Suprapubic skin (tissue), 3 donors: ENCODE data around the gene COL25A1.

Experiments
- EP300 ChIP-seq: sonication (generic); formaldehyde crosslinking; IDR thresholded peaks from one replicate; pipeline ENCODE4 v1.6.1; 2017; ENCODE audit warnings: antibody characterized with exemption
- POLR2A ChIP-seq, 2 donors: fragments of 450-650 bp; IDR thresholded peaks; one replicate each; pipeline ENCODE4 v1.6.1; 2017; ENCODE audit warnings: antibody characterized with exemption in 2 of 2, mild to moderate bottlenecking in 2 of 2, moderate library complexity in 2 of 2
- TF ChIP-seq, protein P1 (sequence below), 2 donors: fragments of 200-600 bp in 1 of 2; fragments of 450-650 bp in 1 of 2; sonication (generic) in 1 of 2; IDR thresholded peaks; one replicate each; pipeline ENCODE4 v1.5.1; 2016 to 2019; ENCODE audit warnings: antibody characterized with exemption in 2 of 2, mild to moderate bottlenecking in 1 of 2, moderate library complexity in 1 of 2

DNA sequence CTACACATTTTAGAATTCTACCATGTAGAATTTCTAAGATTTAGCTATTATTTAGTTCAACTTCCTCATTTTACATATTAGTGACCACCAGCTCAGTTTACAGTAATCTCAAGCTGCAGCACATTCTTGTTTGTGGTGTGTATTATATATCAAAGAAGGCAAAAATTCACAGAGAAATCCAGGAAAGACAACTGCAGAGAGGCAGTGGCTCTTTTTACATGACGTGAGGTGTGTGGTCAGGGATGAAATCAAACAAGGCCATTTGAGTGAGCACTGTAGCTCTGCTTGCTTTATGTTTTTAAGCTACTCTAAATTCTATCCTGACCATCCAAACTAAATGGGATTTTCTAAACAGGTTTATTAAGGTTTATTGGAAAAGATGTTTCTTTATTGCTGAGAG is 71.1 kb downstream of the COL25A1 start:
- TF ChIP-seq, protein P1, sequence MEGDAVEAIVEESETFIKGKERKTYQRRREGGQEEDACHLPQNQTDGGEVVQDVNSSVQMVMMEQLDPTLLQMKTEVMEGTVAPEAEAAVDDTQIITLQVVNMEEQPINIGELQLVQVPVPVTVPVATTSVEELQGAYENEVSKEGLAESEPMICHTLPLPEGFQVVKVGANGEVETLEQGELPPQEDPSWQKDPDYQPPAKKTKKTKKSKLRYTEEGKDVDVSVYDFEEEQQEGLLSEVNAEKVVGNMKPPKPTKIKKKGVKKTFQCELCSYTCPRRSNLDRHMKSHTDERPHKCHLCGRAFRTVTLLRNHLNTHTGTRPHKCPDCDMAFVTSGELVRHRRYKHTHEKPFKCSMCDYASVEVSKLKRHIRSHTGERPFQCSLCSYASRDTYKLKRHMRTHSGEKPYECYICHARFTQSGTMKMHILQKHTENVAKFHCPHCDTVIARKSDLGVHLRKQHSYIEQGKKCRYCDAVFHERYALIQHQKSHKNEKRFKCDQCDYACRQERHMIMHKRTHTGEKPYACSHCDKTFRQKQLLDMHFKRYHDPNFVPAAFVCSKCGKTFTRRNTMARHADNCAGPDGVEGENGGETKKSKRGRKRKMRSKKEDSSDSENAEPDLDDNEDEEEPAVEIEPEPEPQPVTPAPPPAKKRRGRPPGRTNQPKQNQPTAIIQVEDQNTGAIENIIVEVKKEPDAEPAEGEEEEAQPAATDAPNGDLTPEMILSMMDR (IDR thresholded peaks at IDR 0.05) = no peak
- TF ChIP-seq POLR2A (IDR thresholded peaks at IDR 0.05) (no peak), EP300 (no peak)
